ENCODE measurements around the gene THOC2.

DNA sequence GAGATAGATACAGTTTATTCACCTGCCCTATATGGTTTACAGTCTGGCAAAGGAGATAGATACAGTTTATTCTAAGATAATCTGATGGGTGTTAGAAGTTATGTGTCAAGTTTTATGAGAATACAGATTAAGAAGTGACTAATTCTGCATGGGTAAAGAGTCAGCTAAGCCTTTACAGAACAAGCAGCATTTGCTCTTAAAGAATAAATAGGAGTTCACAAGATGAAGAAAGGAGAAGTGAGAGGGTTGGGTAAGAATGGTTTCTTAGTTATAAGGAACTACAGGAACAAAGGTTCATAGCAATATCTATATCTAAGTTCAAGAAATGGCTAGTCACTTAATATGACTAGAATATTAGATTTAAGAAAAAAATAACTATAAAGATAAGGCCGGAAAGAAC is 47.6 kb downstream of the THOC2 start:
- TF ChIP-seq, protein P1, sequence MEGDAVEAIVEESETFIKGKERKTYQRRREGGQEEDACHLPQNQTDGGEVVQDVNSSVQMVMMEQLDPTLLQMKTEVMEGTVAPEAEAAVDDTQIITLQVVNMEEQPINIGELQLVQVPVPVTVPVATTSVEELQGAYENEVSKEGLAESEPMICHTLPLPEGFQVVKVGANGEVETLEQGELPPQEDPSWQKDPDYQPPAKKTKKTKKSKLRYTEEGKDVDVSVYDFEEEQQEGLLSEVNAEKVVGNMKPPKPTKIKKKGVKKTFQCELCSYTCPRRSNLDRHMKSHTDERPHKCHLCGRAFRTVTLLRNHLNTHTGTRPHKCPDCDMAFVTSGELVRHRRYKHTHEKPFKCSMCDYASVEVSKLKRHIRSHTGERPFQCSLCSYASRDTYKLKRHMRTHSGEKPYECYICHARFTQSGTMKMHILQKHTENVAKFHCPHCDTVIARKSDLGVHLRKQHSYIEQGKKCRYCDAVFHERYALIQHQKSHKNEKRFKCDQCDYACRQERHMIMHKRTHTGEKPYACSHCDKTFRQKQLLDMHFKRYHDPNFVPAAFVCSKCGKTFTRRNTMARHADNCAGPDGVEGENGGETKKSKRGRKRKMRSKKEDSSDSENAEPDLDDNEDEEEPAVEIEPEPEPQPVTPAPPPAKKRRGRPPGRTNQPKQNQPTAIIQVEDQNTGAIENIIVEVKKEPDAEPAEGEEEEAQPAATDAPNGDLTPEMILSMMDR (IDR thresholded peaks at IDR 0.05) = no peak
- no peak for TF ChIP-seq POLR2A (IDR thresholded peaks at IDR 0.05)
